LHCN-M2 (cell line): Measurements from ENCODE around the gene ULK4. TPM values are rescaled to one million over a fixed set of nuclear protein-coding genes. Genes with fewer than 3 reads are reported as not detected.
A peak's percentile ranks its signal among the peaks of the same experiment; 100 is the strongest.

Experiments
- DNase-seq: peaks from one replicate; pipeline ENCODE4 v3.0.0-alpha.2; 2012; ENCODE audit warnings: low read depth
- total RNA-seq: library from RNA; depleted of rRNA; stranded (reverse); fragments of >200 nt; gene quantifications from 2 replicates; pipeline ENCODE4 v1.2.3, GENCODE V29; 2014

The ULK4 gene
- total RNA-seq, 1 experiment from 2014 or later = 7.0 TPM

DNA sequence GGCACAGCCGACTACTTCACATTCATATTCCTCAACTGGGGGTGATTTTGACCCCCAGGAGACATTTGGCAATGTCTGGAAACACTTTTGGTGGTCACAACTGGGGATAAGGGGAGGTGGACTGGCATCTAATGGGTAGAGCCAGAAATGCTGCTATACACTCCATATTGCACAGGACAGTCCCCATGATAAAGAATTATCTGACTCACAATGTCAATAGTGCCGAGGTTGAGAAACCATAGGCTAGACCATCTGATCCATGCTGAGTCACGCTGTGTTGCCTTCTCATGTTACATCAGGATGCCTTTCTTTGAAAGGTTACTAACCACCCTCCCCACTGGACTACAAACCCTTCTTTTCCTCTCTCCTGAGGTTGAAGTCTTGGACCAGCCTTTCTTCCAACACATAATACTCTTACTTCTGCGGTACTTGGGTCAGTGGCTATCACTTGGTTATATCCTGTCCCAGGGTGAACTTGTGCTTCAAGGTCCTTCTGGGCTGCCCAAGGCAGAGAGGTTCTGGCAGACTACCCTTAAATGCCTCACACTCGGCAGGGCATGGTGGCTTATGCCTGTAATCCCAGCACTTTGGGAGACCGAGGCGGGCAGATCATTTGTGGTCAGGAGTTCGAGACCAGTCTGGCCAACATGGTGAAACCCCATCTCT lies 693.8 kb downstream of the ULK4 start:
- DNase-seq = peak; percentile 96

DNA sequence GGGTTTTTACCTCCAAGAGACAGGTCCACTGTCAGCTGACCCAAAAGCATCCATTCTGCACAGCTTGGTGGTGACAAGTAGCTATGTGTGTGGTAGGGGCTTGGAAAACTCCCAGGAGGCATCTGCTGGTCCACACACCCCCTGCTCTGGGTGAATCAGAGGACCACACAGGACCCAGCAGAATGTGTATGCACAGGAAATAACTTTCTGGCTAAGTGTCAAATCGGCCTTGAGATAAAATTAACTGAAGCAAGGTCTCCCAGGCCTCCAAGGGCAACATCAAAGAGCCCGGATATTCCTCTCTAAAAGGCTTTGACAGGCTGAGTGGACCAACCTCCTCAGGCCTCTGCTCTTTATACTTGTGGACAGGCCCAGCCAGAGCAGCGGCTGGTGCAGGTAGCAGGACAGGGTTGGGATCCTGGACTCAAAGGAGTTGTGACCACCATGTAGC lies 696.1 kb downstream of the ULK4 start:
- peak; percentile 55 for DNase-seq

DNA sequence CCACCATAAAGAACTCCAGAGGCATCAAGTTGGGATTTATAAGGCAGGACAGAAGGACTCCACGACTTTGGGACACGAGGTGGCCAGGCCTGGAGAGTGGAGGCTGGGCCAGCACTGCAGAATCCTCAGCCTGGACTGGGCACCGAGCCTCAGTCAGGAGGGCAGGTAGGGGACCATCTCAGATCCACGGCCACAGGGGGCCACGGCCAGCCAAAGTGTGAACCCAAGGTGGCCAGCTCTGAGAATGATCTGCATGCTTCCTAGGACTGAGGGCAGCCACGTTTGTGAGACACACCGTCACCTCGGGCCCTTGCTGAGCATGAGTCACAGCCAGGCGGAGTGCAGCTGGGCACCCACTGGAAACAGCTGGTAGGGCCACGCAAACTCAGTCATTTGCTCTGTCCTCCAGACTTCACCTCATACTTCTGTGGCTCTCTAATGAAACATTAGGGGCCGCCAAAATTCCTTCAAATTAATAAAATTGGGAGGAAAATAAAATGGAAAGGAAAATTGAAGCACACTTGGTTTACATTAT lies 696.8 kb downstream of the ULK4 start:
- DNase-seq = peak; percentile 67

DNA sequence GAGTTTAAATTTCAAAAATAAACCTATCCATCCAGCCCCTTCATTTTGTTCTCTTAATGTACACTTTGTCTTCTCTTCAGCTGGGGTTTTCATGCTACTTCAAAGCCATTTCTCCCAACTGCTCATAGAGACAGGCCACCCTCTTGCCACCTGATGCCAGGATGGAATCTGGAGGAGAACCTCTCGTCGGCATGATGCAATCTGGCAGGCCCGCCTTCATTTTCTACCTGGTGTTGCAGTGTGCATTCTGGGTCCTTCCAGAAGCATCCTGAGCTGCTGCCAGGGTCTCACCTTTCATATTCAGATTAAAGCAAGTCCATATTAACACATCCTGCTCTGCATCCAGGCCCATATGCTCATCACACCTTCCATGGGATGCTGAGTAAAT lies 701.8 kb downstream of the ULK4 start:
- no peak for DNase-seq

DNA sequence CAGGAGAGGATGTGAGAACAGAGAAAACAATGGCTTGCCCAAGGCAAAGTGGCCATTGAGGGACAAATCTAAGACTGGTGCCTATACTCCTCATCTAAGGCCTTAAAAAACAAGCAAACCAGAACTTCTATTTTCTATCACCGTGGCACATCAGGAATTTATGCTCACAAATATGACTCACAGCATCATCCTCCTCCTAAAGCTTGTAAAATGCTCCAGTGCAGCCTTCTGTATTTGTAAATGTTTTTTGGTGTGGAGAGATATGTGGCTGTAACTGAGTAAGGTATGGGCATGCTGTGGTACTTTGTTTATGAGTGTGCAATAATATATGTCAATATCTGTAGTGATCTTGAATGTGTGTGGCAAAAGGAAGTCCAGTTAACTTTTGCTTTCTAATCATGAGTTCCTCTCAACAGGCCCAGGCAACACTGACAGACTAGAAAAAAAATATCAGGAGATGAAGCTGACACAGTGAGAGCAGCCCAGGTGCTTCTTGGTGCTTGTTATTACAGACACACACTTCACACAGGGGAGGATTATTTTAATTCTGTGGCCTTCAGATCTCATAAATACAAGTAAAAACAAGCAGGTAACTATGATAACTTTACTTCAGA lies 702.3 kb downstream of the ULK4 start:
- DNase-seq = no peak

DNA sequence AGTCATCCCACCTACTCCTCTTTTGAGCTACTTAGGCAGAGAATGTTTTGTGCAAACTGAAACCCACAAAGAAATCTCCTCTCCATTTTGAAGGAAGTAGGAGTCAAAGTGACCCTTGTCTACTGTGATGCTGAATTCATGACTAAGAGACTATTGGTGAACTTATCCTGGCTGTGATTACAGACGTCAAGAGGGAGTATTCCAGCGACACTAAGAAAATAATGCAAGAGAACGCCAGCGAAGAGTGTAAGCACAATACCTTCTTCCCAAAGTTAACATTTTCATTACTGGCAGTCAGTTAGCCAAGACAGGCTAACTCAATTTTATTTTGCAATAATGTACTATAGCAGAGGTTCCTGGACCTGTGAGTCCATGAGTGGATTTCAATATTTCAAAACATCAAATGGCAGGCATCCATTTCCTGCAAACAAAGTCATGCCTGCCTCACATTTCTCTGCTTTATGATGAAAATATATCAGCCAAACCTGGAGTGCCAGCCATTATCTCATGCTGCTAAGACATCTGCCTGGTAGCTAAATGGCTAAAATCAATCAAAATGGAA lies 703.6 kb downstream of the ULK4 start:
- no peak for DNase-seq

DNA sequence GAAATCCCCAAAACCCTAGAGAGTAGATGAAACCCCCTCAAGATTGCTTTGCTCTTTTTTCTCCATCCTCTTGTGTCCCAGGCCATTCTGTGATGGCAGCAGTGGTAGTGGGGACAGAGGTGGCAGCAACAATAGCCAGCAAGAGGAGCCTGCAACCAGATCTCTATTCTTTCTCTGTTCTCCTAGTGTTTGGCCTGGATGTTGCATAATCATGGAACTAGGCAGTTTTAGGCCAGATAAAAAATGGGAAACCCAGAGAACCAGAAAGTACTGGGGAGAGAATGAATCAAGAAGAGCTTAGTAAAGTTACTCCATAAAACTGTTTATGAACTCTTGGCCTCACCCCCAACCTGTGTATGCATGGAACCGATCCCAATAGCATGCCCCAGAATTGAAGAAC lies 710.3 kb downstream of the ULK4 start:
- no peak for DNase-seq

DNA sequence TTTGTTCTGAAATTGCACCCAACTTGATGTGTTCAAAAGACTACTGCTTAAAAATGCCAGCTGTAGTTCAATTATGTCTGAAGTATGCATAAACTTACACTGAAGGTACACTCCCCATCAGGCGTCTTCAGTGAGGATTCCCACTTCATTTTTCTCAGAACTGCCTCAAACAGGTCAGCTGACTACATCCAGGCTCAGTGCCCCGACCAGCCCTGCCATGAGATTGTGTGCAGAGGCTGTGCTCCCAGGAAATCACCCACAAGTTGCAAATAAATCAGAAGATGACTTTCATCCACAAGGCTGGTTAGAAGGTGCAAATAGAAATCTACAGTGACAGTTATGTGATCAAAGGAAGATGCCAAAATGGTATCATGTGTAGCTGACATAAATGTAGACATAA lies 711.1 kb downstream of the ULK4 start:
- no peak for DNase-seq

DNA sequence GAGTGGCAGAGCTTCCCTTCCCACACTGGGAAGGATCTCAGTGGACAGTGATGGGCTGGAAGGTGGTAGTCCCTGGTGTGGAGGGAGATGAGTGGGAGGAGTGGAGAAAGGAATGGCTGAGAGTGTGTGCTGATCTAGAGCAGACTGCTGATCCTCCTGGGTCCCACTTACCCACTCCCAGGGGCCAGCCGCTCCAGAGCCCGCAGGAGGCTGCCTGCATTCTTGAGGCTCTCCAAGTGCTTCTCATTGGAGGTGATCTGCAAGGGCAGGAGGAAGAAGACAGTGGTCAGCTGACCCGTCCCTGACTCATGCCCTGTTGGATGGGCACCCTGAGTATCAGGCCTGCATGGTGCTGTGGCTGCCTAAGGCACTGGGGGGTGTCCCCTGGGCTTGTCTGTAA lies 712.6 kb downstream of the ULK4 start:
- DNase-seq = no peak

DNA sequence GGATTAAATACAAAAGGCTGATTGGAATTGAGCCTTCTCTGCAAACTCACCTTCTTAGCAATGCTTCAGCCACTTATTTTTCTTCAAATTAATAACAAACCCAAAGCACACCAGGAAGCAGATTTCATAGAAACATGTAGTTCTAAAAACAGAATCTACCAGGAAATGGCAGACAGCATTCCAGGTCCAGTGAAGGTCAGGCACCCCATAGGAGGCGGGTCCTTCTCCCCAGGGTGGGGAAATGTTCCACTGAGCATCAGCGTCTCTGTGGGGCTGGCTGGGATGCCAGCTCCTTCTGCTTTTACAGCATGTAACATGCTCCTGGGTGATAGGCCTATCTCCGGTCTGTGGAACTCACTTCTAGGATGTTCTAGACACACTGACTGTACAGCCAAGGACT lies 713.4 kb downstream of the ULK4 start:
- no peak for DNase-seq

DNA sequence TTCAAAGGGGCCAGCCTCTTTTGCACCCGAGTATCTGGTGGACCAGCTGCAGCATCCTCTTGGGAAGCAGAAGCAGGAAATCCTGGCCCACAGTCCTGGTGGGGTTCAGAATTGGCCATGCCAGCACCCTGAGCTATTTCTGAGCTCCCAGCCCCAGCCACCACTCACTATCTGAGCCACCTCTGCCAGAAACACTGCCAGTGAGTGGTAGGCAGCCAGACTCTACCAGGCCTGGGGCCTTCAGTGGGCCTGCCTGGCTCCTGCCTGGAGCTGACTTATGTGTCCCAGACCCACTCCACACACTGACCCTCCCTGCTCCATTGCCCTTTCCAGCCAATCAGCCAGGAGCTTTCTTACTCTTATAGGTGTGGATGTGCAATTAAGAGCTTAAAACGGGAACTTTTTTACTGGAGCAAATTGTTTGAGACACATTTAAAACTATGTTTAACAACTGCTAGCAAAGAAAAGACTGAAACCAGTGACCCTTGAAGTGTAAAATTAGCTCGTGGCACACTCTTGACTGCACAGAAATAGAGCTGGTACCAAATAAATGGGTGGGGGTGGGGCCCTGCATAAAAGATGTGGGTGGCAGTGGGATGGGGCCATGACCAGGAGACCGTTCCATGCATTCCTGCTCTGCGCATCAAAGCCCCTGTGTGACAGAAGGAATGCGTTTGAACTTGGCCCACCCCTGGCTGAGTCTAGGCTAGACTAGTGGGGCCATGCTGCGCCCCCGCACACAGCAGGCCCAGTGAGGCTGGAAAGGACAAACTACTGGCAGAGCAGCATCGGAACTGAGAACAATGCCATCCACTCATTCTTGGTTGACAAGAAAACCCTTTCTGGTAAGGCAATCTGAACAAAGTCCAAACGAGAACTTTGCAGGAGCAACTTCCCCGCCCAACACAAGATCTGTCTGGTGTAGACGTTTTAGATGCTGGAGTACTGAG lies 714.6 kb downstream of the ULK4 start:
- no peak for DNase-seq

DNA sequence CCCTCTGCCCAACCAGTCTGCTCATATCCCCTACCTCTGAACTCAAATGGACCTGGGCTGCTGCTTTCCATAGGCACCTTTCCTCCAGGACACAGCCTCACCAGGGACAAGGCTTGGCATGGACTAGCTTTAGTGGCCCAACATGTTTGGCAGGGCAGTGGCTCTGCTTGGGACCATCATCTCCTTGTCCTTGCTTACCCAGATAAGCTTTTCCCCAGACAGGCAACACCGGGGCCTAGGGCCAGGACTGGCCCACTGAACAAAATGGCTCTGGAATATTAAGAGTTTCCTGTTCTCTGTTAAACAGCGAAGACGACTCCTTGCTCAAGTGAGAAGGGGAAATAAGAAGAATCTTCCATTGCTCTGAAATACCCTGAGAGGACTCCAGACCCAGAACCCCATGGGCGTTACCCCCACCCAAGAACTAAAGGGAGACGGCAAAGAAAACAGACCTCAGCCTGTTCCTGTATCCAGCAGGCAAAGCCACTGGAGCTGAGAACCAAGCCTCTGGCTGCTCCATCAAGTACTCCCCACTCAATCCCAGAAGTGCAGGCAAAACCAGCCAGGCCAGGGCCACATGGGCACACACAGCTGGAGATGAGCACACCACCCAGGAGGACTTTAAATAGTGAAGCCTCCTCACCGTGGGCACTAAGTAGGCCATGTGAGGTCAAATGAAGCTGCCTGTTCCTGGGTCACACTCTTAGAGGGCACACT lies 717.1 kb downstream of the ULK4 start:
- no peak for DNase-seq

DNA sequence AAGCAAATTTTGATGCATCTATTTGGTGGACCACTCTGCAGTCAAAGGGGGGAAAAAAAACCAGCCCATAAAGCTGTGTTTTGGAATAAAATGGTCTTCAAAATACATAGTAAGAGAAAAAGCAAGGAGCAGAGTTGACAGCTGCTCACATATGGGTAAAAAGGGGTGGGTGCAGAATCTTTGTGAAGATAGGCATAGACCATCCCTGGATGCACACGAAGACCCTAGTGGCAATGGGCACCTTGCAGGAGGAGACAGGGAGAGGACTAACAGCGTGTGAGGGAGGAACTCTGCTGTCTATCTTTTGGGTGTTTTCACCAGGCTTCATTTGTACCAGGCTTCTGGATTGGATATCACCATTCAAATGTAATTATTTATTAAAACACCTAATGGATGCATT lies 718.7 kb downstream of the ULK4 start:
- DNase-seq = no peak

DNA sequence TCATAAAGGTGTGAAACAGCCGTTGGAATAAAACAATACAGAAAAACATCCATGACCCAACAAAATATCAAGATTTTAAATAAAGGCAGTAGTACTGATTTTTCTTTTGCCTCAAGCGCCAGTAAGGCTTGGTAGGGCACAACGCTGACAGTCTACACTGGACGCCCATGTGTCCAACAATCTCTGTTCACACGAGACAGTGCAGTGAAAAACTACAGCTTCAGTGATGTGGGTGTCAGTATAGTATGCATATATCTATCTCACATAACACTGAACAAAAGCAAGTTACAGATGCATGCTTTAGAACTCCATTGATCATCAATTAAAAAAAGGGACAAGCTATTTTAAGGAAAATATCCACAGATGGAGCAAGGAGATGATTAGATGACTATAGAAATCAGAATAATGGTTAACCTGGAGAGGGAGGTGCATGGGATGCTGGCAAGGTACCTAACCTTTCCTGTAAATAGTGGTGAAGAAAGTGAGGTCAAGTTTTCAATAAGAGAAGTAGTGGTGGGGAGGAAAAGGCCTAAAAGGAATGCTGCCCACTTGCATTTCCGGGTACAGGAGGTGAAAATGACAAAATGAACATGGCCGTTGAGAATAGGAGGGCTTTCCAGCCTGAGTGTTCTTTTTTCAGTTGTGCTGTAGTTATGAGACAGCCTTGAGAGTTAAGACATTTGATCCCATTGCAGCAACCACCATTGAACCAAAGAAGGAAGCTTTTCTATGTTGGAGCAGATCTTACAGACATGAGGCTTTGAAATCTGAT lies 719.9 kb downstream of the ULK4 start:
- DNase-seq = no peak

DNA sequence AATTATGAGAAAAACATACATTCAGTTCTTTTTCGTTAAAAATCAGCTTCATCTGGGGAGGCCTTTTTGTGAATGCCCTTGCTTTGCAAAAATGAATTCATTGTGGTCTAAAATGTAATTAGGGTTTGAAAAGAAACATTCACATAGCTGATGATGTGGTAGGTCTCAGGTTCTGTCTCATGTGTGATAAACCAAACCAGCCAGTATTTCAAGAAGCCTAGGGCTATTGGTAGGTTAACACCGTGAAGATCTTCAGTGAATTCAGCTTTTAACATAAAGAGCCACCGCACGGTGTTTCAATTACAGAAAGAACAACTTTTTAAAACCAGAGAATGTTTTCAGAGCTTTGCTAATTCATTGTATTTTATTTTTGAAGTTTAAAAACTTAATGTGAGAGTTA lies 720.7 kb downstream of the ULK4 start:
- DNase-seq = no peak

DNA sequence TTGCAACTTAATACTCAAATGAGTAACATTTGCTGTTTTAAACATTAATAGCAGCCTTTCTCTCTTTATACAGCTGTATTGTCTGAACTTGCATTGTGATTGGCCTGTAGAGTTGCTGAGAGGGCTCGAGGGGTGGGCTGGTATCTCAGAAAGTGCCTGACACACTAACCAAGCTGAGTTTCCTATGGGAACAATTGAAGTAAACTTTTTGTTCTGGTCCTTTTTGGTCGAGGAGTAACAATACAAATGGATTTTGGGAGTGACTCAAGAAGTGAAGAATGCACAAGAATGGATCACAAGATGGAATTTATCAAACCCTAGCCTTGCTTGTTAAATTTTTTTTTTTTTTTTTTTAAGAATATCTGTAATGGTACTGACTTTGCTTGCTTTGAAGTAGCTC lies 722.3 kb downstream of the ULK4 start:
- DNase-seq = peak; percentile 50

DNA sequence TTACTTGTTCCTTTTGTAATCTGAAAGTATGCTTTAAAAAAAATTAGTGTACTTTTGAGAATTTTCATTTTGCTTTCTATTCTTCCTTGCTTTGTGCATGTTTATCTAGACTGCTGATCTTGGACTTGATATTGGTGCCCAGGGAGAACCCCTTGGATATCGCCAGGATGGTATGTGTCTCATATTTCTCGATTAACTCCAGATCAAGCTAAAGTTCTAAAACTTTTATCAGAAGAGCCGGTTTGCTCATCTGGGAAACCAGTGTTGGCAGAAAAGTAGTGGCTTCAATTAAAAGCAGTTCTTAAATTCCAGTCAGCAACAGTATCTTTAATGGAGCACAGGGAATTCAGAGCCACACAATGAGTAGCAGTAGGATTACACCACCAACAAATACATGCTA lies 724.0 kb downstream of the ULK4 start:
- no peak for DNase-seq

DNA sequence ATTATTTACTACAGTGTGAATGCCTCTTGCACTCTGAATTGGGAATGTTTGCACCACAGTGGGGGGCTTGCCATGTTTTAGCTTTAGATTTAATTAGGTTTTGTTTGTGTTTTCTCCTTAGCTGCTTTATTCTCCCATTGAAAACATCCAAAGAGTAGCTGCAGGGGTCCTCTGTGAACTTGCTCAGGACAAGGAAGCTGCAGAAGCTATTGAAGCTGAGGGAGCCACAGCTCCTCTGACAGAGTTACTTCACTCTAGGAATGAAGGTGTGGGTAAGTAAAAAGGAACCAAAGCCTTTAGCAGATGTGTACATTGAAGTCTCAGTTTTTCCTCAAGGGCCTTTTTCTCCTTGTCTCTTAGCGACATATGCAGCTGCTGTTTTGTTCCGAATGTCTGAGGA lies 725.7 kb downstream of the ULK4 start:
- no peak for DNase-seq

DNA sequence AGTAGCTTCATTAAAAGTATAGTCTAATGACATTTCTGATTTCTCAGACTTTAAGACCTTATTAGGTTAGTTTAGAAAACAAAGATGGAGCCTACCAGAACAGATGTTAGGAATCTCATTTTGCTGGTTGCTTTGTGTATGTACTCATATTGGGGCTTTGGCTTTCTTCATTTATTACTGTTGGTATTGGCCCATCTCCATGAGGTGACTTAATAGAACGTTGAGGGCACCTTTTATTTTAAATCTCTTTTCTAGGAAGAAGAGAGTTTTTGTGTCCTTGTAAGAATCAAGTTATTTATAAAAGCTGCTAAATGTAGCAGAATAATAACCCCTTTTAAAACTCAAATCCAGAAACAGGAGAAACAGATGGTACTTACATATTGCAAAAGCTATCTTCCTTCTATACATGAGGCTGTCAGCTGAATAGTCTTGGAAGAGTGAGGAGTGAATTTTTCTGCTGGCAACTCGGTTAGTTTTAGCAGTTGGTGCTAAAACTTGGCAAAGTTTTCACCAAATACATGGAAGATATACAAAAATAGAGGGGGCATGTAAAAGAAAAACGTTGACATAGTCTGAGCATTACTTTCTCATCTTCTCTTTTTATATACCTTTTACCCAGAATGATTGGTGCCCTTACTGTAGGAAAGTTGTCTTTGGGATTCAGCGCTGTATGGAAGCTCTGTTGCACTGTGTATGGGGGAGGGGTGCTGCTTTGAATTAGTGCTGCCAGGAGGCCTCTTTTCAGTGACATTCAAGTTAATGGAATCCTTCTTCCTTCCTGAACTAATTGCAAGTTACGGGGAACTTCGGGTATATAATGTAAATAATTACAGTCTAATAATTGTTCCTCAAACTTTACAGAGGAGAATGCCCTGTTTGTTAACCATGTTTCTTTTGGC lies 726.8 kb downstream of the ULK4 start:
- peak; percentile 38 for DNase-seq
